ENCODE data around the gene ARHGAP9.

The ARHGAP9 gene

GRCh38 chr12:57438400-57438799 lies 41.3 kb downstream of the ARHGAP9 start:
- TF ChIP-seq, protein P1, sequence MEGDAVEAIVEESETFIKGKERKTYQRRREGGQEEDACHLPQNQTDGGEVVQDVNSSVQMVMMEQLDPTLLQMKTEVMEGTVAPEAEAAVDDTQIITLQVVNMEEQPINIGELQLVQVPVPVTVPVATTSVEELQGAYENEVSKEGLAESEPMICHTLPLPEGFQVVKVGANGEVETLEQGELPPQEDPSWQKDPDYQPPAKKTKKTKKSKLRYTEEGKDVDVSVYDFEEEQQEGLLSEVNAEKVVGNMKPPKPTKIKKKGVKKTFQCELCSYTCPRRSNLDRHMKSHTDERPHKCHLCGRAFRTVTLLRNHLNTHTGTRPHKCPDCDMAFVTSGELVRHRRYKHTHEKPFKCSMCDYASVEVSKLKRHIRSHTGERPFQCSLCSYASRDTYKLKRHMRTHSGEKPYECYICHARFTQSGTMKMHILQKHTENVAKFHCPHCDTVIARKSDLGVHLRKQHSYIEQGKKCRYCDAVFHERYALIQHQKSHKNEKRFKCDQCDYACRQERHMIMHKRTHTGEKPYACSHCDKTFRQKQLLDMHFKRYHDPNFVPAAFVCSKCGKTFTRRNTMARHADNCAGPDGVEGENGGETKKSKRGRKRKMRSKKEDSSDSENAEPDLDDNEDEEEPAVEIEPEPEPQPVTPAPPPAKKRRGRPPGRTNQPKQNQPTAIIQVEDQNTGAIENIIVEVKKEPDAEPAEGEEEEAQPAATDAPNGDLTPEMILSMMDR (IDR thresholded peaks at IDR 0.05; ENCODE audit: control insufficient read depth, extremely low read depth, insufficient read depth), result no peak
- no peak for DNase-seq (ENCODE audit: low read depth)
- no peak overlapping the region for H3K4me3 ChIP-seq (ENCODE audit: low read depth, low read length)

- no peak overlapping the region for H3K4me3 ChIP-seq (ENCODE audit: low read depth, low read length)
- TF ChIP-seq, protein P1 (IDR thresholded peaks at IDR 0.05; ENCODE audit: control insufficient read depth, extremely low read depth, insufficient read depth), result no peak
- no peak for DNase-seq (ENCODE audit: low read depth)
Measured at GRCh38 chr12:57435293-57435692, 44.4 kb downstream of the ARHGAP9 start.

DNA sequence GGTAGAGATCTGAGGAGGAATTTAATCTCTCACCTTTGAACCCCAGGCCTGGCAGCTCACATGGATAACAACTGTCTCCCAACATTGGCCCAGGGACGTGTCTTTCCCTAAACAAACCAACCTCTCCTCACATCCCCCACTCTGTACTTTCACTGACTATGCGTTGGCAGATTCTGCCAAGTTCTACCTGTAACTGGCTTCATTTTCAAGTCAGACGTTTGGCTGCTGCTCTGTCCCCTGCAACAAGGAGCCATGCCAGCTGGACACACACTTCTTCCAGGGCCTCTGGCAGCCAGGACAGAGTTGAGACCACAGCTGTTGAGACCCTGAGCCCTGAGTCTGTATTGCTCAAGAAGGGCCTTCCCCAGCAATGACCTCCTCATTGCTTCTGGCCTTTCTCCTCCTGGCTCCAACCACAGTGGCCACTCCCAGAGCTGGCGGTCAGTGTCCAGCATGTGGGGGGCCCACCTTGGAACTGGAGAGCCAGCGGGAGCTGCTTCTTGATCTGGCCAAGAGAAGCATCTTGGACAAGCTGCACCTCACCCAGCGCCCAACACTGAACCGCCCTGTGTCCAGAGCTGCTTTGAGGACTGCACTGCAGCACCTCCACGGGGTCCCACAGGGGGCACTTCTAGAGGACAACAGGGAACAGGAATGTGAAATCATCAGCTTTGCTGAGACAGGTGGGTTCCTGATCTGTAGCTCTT lies 45.0 kb downstream of the ARHGAP9 start, which contains the start of gene INHBC:
Gene INHBC (plus strand): TSS at position 268 of the 707 bp plus-strand sequence. CDS start 103 bp downstream, at position 371.
- no peak for DNase-seq (ENCODE audit: low read depth)
- TF ChIP-seq, protein P1 (IDR thresholded peaks at IDR 0.05; ENCODE audit: control insufficient read depth, extremely low read depth, insufficient read depth), result no peak
- H3K4me3 ChIP-seq (ENCODE audit: low read depth, low read length), result no peak within 1 kb of the TSS

DNA sequence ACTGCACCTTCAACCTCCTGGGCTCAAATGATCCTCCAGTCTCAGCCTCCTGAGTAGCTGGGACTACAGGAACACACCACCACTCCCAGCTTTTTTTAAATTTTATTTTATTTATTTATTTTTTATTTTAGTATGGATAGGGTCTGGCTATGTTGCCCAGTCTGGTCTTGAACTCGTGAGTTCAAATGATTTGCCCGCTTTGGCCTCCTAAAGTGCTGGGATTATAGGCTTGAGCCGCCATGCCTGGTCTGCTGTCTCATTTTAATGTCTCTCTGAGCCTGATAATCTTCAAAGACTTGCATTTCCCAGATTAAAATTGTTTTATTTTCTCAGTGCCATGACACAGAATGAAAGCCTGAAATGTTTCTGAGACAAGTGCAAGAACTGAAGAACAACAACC lies 46.3 kb downstream of the ARHGAP9 start:
- no peak overlapping the region for H3K4me3 ChIP-seq (ENCODE audit: low read depth, low read length)

GRCh38 chr12:57431654-57432188 lies 47.9 kb downstream of the ARHGAP9 start:
- TF ChIP-seq, protein P1 (IDR thresholded peaks at IDR 0.05; ENCODE audit: control insufficient read depth, extremely low read depth, insufficient read depth), result no peak
- H3K4me3 ChIP-seq (ENCODE audit: low read depth, low read length), result peak overlapping the region; percentile 80
- no peak for DNase-seq (ENCODE audit: low read depth)

More for the DNA sequence above, 46.3 kb downstream of the ARHGAP9 start:
- DNase-seq (ENCODE audit: low read depth), result no peak
- TF ChIP-seq, protein P1 (IDR thresholded peaks at IDR 0.05; ENCODE audit: control insufficient read depth, extremely low read depth, insufficient read depth), result no peak

GRCh38 chr12:57430931-57431566 lies 48.6 kb downstream of the ARHGAP9 start, which contains the start of gene R3HDM2:
Gene R3HDM2 (minus strand): TSS chr12:57431043. CDS start chr12:57310428, 120,615 bp downstream.
- DNase-seq (ENCODE audit: low read depth), result peak; percentile 85
- H3K4me3 ChIP-seq (ENCODE audit: low read depth, low read length), result peak within 1 kb of the TSS; percentile 80
- TF ChIP-seq, protein P1 (IDR thresholded peaks at IDR 0.05; ENCODE audit: control insufficient read depth, extremely low read depth, insufficient read depth), result 0 out of 2 replicates have a peak, but pooled peaks have one; percentile 9
